Thyroid gland (tissue), 4 donors: ENCODE results near the gene HES7. TPM values are rescaled to one million over a fixed set of nuclear protein-coding genes. Genes with fewer than 3 reads are reported as not detected.

Source experiments
- DNase-seq, 2 donors: peaks; one replicate each; pipeline ENCODE4 v3.0.0-alpha.2; 2019
- H3K27ac ChIP-seq, 3 donors: fragments of 200-600 bp; sonication (generic); 1 replicate in 2 of 3; 2 replicates in 1 of 3; pipeline ENCODE4 v1.5.1; 2016 to 2019; ENCODE audit warnings: mild to moderate bottlenecking in 1 of 3, moderate library complexity in 1 of 3
- H3K27me3 ChIP-seq: fragments of 200-600 bp; sonication (generic); one replicate; pipeline ENCODE4 v1.5.1; 2019
- H3K36me3 ChIP-seq, 2 donors: fragments of 200-600 bp; sonication (generic); one replicate each; pipeline ENCODE4 v1.5.1; 2016 to 2019
- H3K4me1 ChIP-seq, 2 donors: fragments of 200-600 bp; sonication (generic); one replicate each; pipeline ENCODE4 v1.5.1; 2017 to 2019
- H3K4me3 ChIP-seq, 3 donors: fragments of 200-600 bp; sonication (generic); replicated peaks in 1 of 3; 1 replicate in 2 of 3; 2 replicates in 1 of 3; pipeline ENCODE4 v1.5.1; 2016; ENCODE audit warnings: mild to moderate bottlenecking in 1 of 3
- H3K9me3 ChIP-seq: fragments of 200-600 bp; sonication (generic); one replicate; pipeline ENCODE4 v1.5.1; 2017
- CTCF ChIP-seq, 6 experiments: fragments of 200-600 bp in 3 of 6; fragments of 450-650 bp in 3 of 6; sonication (generic) in 3 of 6; IDR thresholded peaks; one replicate each; pipeline ENCODE4 v1.5.1; 2016 to 2019; ENCODE audit warnings: antibody characterized with exemption in 6 of 6, mild to moderate bottlenecking in 2 of 6, inconsistent platforms in 1 of 6, moderate library complexity in 1 of 6
- POLR2A ChIP-seq, 2 donors: fragments of 450-650 bp; IDR thresholded peaks; one replicate each; pipeline ENCODE4 v1.6.1; 2017; ENCODE audit warnings: antibody characterized with exemption in 2 of 2, mild to moderate bottlenecking in 2 of 2, moderate library complexity in 1 of 2
- WGBS, 2 donors: methylation state at CpG; one replicate each; pipeline ENCODE4 v1.1.5; 2017; 5-methylcytosine and 5-hydroxymethylcytosine counted together
- intact Hi-C: fragments of 100-400 bp; cut with DNase I; formaldehyde crosslinking; loops from one replicate; pipeline ENCODE4 v1.15.1; 2023
- total RNA-seq, 4 donors: library from RNA; depleted of rRNA; stranded (reverse); fragments of >200 nt; gene quantifications; one replicate each; pipeline ENCODE4 v1.2.3, GENCODE V29; 2016

The HES7 gene
- total RNA-seq, 4 donors from 2014 or later = 1.7 TPM; not detected in 3

DNA sequence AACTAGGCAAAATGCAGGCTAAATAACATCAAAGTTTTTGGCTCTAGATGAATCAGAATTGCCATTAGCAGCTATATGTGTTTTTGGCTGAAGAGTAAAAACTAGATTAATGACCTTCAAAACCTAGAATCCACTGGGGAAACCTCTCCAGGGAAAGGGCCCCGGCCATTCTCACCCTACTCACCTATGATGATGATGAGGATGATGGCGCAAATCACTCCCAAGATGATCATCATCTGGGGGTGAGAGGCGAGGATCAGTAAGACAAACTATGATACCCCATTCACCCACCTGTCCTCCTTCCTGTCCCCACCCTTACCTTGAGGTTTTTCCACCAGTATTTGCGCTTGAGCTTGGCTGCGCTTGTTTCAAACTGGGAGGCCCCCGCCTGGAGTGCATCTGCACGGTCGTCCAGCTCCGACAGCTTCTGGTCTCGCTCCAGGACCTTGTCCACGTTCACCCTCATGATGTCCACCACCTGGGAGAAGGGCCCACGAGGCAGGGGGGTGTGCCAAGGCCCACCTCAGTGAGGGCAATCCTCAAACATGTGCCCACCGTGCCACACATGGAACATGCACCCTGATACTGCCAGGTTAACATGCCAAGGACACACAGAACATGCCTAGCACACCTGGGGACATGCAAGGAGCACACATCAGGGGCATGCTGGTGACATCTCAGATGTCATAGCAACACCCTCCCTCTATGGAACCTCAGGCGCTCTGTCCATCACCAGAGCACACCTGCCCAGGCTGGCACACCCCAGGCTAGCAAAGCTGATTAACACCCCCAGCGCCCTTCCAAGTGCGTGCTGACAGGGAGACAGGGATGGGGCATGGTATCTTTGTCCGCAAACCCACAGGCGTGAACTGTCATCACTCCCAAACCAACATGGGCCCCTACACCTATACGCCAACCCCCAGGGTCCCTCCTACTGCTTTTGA, 37.7 kb upstream of the HES7 start:
- no peaks in the 10 kb centered on the region for H3K27me3 ChIP-seq
- 53 to 68% methylated on average over 17 of the region's 19 CpGs for WGBS, 2 donors
- H3K4me1 ChIP-seq = peaks cover 35 to 64% of the 10 kb centered on the region in 2 donors
- no peaks in the 10 kb centered on the region for H3K9me3 ChIP-seq
- TF ChIP-seq POLR2A (IDR thresholded peaks at IDR 0.05) (no peak), CTCF (IDR thresholded peaks at IDR 0.05) (no peak)
- intact Hi-C loops = no loop called here
- H3K27ac ChIP-seq = peak overlapping the region; percentile 98 to 100 (median 100)
- H3K36me3 ChIP-seq = peaks cover 0 to 13% of the 10 kb centered on the region in 2 donors
- peak overlapping the region; percentile 98 to 99 (median 99) for H3K4me3 ChIP-seq
- no peak for DNase-seq

DNA sequence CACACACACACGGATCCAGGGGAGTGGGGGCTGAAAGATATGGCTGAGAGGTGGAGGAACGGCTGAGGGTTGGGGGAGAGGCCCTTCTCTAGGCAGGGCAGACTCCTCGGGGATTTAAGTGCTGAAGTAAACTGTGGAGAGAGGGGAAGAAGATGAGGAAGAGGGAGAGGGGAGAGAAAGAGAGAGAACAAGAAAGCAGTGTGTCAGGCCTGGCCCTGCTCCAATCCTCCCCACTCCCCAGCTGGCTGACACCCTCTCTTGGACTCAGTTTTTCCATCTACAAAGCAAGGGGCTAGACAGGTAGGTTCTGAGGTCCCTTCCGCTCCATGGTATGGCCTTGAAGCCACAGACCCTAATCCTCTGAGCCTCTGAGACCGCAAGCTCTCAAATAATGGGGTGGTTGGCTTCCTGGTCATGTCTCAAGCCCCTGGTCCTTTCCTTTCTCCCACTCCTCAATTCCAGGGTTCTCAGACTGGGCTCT, 36.9 kb upstream of the HES7 start:
- 61 to 62% methylated on average over 5 of the region's 5 CpGs for WGBS, 2 donors
- H3K36me3 ChIP-seq = peaks cover 0 to 13% of the 10 kb centered on the region in 2 donors
- peaks cover 35 to 64% of the 10 kb centered on the region in 2 donors for H3K4me1 ChIP-seq
- H3K27me3 ChIP-seq = no peaks in the 10 kb centered on the region
- no peak for DNase-seq
- intact Hi-C loops = no loop called here
- TF ChIP-seq POLR2A (IDR thresholded peaks at IDR 0.05) (no peak), CTCF (IDR thresholded peaks at IDR 0.05) (no peak)
- no peak overlapping the region for H3K4me3 ChIP-seq
- H3K9me3 ChIP-seq = no peaks in the 10 kb centered on the region
- H3K27ac ChIP-seq = peak overlapping the region; percentile 34 to 100 (median 98)

DNA sequence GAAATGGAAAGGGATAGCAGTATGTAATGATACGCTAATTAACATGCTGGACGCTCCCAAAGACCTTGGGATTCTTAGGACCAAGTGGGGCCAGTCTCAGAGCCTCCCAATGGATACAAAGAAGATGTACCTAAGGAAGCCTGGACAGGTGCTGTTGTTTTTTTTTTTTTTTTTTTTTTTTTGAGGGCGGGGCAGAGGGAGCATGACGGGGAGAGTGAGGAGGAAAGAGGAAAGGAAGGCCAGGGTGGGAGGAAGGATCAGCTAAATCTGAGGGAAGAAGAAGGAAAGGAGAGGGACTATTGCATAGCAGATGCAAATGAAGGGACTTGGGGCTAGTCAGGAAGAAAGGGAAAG, 36.3 kb upstream of the HES7 start:
- 71% methylated on average over 4 of the region's 4 CpGs for WGBS, 2 donors
- Histone ChIP-seq H3K4me3 (no peak overlapping the region), H3K9me3 (no peaks in the 10 kb centered on the region), H3K36me3 (peaks cover 0 to 13% of the 10 kb centered on the region in 2 donors), H3K27ac (peak overlapping the region in 2 of 3 donors; percentile 98 to 100), H3K27me3 (no peaks in the 10 kb centered on the region), H3K4me1 (peaks cover 35 to 64% of the 10 kb centered on the region in 2 donors)
- no peak for DNase-seq
- TF ChIP-seq CTCF (IDR thresholded peaks at IDR 0.05) = no peak
- no peak for TF ChIP-seq POLR2A (IDR thresholded peaks at IDR 0.05)
- intact Hi-C loops = no loop called here

GRCh38 chr17:8159459-8160223, 35.7 kb upstream of the HES7 start:
- H3K27me3 ChIP-seq = no peaks in the 10 kb centered on the region
- intact Hi-C loops = no loop called here
- H3K9me3 ChIP-seq = no peaks in the 10 kb centered on the region
- H3K36me3 ChIP-seq = peaks cover 0 to 13% of the 10 kb centered on the region in 2 donors
- DNase-seq = no peak
- H3K4me3 ChIP-seq = no peak overlapping the region
- H3K27ac ChIP-seq = peak overlapping the region in 2 of 3 donors; percentile 98 to 100
- no peak for TF ChIP-seq CTCF (IDR thresholded peaks at IDR 0.05)
- no peak for TF ChIP-seq POLR2A (IDR thresholded peaks at IDR 0.05)
- WGBS, 2 donors = 78 to 84% methylated on average over 4 of the region's 4 CpGs
- H3K4me1 ChIP-seq = peaks cover 33 to 61% of the 10 kb centered on the region in 2 donors
